ENCODE measurements around the gene TMEM217.
"Not testable (repeated sequence)": the region's sequence is repeated elsewhere in the genome, so short reads cannot be mapped to it uniquely, and the experiment has no call there.

TMEM217 gene

GRCh38 chr6:37257634-37258404, at the start of gene TMEM217, which contains the start of gene TBC1D22B:
Gene TMEM217, minus strand, starts transcription at chr6:37258144. Its CDS starts 39,114 bp downstream, at chr6:37219030.
Gene TBC1D22B, plus strand, starts transcription at chr6:37257772. Its CDS starts 146 bp downstream, at chr6:37257918.
- H3K27me3 ChIP-seq (ENCODE audit: control insufficient read depth, insufficient read depth, low read length), result peaks cover 2% of the 10 kb centered on the region; the same call in 1 of the 2 replicates
- no peaks in the 10 kb centered on the region for H3K36me3 ChIP-seq (ENCODE audit: control insufficient read depth, insufficient read depth, low read length)
- peak within 1 kb of the TSS; percentile 91 for H3K4me3 ChIP-seq (ENCODE audit: low read depth, low read length)
- H3K9ac ChIP-seq (ENCODE audit: low read depth, low read length), result peak within 1 kb of the TSS; percentile 87
- H3K27ac ChIP-seq (ENCODE audit: low read depth, low read length), result peak within 1 kb of the TSS; percentile 98
- H3K9me3 ChIP-seq (ENCODE audit: control insufficient read depth, insufficient read depth, low read length), result no peaks in the 10 kb centered on the region
- H3K4me1 ChIP-seq (ENCODE audit: control insufficient read depth, insufficient read depth, low read length), result peaks cover 11% of the 10 kb centered on the region

GRCh38 chr6:37307484-37307883, 49.5 kb upstream of the TMEM217 start:
- H3K27me3 ChIP-seq (ENCODE audit: control insufficient read depth, insufficient read depth, low read length); H3K9ac ChIP-seq (ENCODE audit: low read depth, low read length); H3K27ac ChIP-seq (ENCODE audit: low read depth, low read length); H3K9me3 ChIP-seq (ENCODE audit: control insufficient read depth, insufficient read depth, low read length); H3K4me3 ChIP-seq (ENCODE audit: low read depth, low read length); H3K4me1 ChIP-seq (ENCODE audit: control insufficient read depth, insufficient read depth, low read length): not testable (repeated sequence)
- peaks cover 29% of the 10 kb centered on the region for H3K36me3 ChIP-seq (ENCODE audit: control insufficient read depth, insufficient read depth, low read length)

DNA sequence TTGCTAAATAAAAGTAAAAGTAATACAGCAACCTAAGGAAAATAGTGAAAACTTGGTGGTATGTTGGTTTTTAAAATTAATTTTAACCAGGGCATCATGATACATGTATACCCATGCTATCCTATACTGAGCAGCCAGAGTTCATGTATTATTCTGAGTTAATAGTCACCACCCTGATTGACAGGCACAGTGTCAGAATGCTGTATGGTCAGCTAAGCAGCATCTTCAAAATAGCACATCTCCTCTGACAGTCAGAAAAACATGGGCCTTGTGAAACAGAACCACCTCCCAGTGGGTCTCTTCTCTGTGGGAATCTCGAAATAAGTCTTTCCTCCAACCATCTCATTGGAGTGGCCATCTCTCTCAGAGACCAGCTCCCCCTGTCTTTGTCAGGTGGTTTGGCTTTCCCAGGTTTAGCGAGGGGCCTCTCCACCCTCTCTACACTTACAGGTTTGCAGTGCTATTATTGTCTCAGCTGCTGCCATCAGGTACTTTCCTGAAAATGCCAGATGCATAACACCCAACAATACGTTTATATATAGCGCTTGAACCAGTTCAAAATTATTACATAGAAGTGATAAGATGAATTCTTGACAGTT, 48.8 kb upstream of the TMEM217 start:
- H3K4me3 ChIP-seq (ENCODE audit: low read depth, low read length), result no peak overlapping the region
- H3K27me3 ChIP-seq (ENCODE audit: control insufficient read depth, insufficient read depth, low read length), result no peaks in the 10 kb centered on the region
- no peak overlapping the region for H3K27ac ChIP-seq (ENCODE audit: low read depth, low read length)
- H3K9me3 ChIP-seq (ENCODE audit: control insufficient read depth, insufficient read depth, low read length), result no peaks in the 10 kb centered on the region
- H3K4me1 ChIP-seq (ENCODE audit: control insufficient read depth, insufficient read depth, low read length), result no peaks in the 10 kb centered on the region
- H3K9ac ChIP-seq (ENCODE audit: low read depth, low read length), result no peak overlapping the region
- H3K36me3 ChIP-seq (ENCODE audit: control insufficient read depth, insufficient read depth, low read length), result peaks cover 36% of the 10 kb centered on the region

DNA sequence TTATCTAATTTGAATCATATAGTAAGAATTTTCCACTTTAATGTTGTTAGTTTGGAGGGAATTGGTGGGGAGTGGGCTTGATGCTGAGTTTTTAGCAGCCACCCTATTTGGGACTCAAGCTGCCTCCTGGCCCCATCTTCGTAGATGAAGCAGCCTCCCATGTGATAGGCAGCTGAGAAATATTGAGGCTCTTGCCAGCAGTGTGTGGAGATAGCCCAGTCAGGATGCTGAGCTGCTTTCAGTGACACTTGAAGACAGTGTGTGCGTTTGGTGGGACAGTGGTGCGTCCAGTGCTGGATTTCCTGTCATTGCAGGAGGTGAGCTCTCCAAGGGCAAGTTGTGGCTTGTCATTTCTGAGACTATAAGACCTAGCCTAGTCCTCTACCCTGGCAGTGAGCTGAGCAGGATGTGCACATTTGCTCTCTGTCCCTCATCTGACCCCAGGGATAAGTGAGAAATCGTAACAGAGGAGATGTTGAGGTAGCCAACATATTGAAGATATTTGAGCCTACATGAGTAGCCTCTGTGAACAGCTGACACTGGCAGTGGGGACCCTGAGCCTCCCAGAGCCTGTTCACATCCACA, 48.0 kb upstream of the TMEM217 start:
- Histone ChIP-seq H3K4me3 (ENCODE audit: low read depth, low read length) (no peak overlapping the region), H3K4me1 (ENCODE audit: control insufficient read depth, insufficient read depth, low read length) (no peaks in the 10 kb centered on the region), H3K9ac (ENCODE audit: low read depth, low read length) (no peak overlapping the region), H3K27ac (ENCODE audit: low read depth, low read length) (no peak overlapping the region), H3K36me3 (ENCODE audit: control insufficient read depth, insufficient read depth, low read length) (peaks cover 43% of the 10 kb centered on the region), H3K27me3 (ENCODE audit: control insufficient read depth, insufficient read depth, low read length) (no peaks in the 10 kb centered on the region), H3K9me3 (ENCODE audit: control insufficient read depth, insufficient read depth, low read length) (no peaks in the 10 kb centered on the region)

DNA sequence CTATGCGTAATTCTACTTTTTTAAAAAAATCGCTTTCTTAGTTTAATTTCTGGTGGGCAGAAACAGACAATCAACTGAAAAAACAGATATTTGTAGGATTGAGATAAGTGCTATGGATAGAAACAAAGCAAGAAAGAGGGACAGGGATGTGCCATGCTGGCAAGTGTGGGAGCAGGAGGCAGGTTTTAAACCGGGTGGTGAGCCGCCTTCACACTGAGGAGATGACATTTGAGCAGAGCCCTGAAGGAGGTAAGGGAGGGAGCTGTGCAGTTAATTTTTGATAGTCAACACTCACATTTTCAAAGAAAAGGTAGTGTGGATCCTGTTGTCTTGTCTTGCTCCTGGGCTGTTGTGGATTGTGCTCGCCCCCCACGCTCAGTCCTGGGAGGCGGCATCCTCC, 46.8 kb upstream of the TMEM217 start:
- no peak overlapping the region for H3K27ac ChIP-seq (ENCODE audit: low read depth, low read length)
- H3K9ac ChIP-seq (ENCODE audit: low read depth, low read length), result no peak overlapping the region
- no peaks in the 10 kb centered on the region for H3K9me3 ChIP-seq (ENCODE audit: control insufficient read depth, insufficient read depth, low read length)
- peaks cover 43% of the 10 kb centered on the region for H3K36me3 ChIP-seq (ENCODE audit: control insufficient read depth, insufficient read depth, low read length)
- H3K4me1 ChIP-seq (ENCODE audit: control insufficient read depth, insufficient read depth, low read length), result no peaks in the 10 kb centered on the region
- H3K4me3 ChIP-seq (ENCODE audit: low read depth, low read length), result no peak overlapping the region
- H3K27me3 ChIP-seq (ENCODE audit: control insufficient read depth, insufficient read depth, low read length), result no peaks in the 10 kb centered on the region

DNA sequence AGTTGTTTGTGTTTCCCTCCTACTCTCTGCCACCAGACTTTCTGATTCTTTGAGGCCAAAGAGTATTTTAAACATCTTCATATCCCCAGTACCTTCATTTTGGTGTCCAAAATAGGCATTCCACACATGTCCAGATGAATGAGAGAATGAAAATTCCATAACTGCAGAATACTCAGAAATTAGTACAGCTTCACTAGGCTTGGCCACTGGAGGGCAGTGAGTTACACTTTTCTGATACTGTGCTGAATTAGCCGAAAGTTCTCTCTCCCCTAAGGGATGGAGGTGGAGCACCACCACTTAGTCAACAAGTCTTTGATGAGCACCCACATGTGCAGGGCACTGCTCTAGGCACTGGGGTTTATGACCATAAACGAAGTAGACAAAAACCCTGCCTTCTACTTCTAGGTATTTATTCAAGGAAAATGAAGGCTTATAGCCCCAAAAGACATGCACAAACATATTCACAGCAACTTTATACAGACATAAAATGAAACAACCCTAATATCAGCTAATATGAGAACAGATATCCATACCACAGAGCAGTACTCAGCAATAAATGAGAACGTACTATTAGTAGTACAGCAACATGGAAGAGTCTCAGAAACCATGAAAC, 46.1 kb upstream of the TMEM217 start:
- Histone ChIP-seq H3K9me3 (ENCODE audit: control insufficient read depth, insufficient read depth, low read length) (no peaks in the 10 kb centered on the region), H3K4me3 (ENCODE audit: low read depth, low read length) (no peak overlapping the region), H3K4me1 (ENCODE audit: control insufficient read depth, insufficient read depth, low read length) (no peaks in the 10 kb centered on the region), H3K27ac (ENCODE audit: low read depth, low read length) (no peak overlapping the region), H3K9ac (ENCODE audit: low read depth, low read length) (no peak overlapping the region), H3K36me3 (ENCODE audit: control insufficient read depth, insufficient read depth, low read length) (peaks cover 40% of the 10 kb centered on the region), H3K27me3 (ENCODE audit: control insufficient read depth, insufficient read depth, low read length) (no peaks in the 10 kb centered on the region)

- Histone ChIP-seq H3K9ac (ENCODE audit: low read depth, low read length) (no peak overlapping the region), H3K27ac (ENCODE audit: low read depth, low read length) (no peak overlapping the region), H3K36me3 (ENCODE audit: control insufficient read depth, insufficient read depth, low read length) (peaks cover 42% of the 10 kb centered on the region), H3K4me1 (ENCODE audit: control insufficient read depth, insufficient read depth, low read length) (no peaks in the 10 kb centered on the region), H3K4me3 (ENCODE audit: low read depth, low read length) (no peak overlapping the region), H3K9me3 (ENCODE audit: control insufficient read depth, insufficient read depth, low read length) (no peaks in the 10 kb centered on the region), H3K27me3 (ENCODE audit: control insufficient read depth, insufficient read depth, low read length) (no peaks in the 10 kb centered on the region)
Observed at GRCh38 chr6:37303091-37303660, 45.2 kb upstream of the TMEM217 start.

DNA sequence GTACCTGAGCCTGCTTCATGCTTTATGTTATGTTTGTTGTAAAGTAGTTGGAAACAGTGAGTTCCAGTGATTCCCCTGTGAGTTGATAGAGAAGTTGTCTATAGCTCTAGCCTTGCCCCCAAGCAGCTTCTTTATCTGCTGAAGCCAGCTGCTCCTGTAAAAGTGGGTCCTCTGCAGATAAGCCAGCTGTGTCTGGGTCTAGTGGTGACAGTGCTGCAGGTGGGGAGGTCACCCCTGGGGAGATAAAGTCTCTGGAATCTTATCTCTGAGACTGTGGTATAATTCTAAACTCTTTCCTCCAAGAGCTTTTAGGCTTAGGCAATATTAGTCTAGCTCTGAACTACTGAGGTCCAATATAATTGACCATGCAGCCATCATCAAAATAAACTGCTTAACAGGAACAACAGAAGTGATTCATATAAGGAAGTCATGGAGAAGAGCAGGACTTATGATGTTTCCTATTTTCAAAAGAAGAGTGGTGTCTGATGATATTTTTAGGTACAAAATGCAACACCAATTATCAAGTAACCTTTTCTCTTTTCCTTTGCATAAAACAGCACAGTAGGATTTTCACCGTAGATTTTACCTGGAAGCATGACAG, 44.2 kb upstream of the TMEM217 start:
- Histone ChIP-seq H3K27ac (ENCODE audit: low read depth, low read length) (no peak overlapping the region), H3K36me3 (ENCODE audit: control insufficient read depth, insufficient read depth, low read length) (peaks cover 43% of the 10 kb centered on the region), H3K4me3 (ENCODE audit: low read depth, low read length) (no peak overlapping the region), H3K4me1 (ENCODE audit: control insufficient read depth, insufficient read depth, low read length) (no peaks in the 10 kb centered on the region), H3K9me3 (ENCODE audit: control insufficient read depth, insufficient read depth, low read length) (no peaks in the 10 kb centered on the region), H3K9ac (ENCODE audit: low read depth, low read length) (no peak overlapping the region), H3K27me3 (ENCODE audit: control insufficient read depth, insufficient read depth, low read length) (no peaks in the 10 kb centered on the region)

- Histone ChIP-seq H3K27me3 (ENCODE audit: control insufficient read depth, insufficient read depth, low read length) (no peaks in the 10 kb centered on the region), H3K36me3 (ENCODE audit: control insufficient read depth, insufficient read depth, low read length) (peaks cover 51% of the 10 kb centered on the region), H3K9ac (ENCODE audit: low read depth, low read length) (no peak overlapping the region), H3K27ac (ENCODE audit: low read depth, low read length) (no peak overlapping the region), H3K9me3 (ENCODE audit: control insufficient read depth, insufficient read depth, low read length) (no peaks in the 10 kb centered on the region), H3K4me3 (ENCODE audit: low read depth, low read length) (no peak overlapping the region), H3K4me1 (ENCODE audit: control insufficient read depth, insufficient read depth, low read length) (no peaks in the 10 kb centered on the region)
Observed at GRCh38 chr6:37299990-37300389, 42.0 kb upstream of the TMEM217 start.

- H3K36me3 ChIP-seq (ENCODE audit: control insufficient read depth, insufficient read depth, low read length), result peaks cover 54% of the 10 kb centered on the region
Observed at GRCh38 chr6:37298958-37299357, 41.0 kb upstream of the TMEM217 start.

More at GRCh38 chr6:37298958-37299357, 41.0 kb upstream of the TMEM217 start:
- Histone ChIP-seq H3K9me3 (ENCODE audit: control insufficient read depth, insufficient read depth, low read length) (no peaks in the 10 kb centered on the region), H3K27ac (ENCODE audit: low read depth, low read length) (no peak overlapping the region), H3K4me1 (ENCODE audit: control insufficient read depth, insufficient read depth, low read length) (no peaks in the 10 kb centered on the region), H3K4me3 (ENCODE audit: low read depth, low read length) (no peak overlapping the region), H3K9ac (ENCODE audit: low read depth, low read length) (no peak overlapping the region), H3K27me3 (ENCODE audit: control insufficient read depth, insufficient read depth, low read length) (no peaks in the 10 kb centered on the region)
